RWPE1 (cell line): ENCODE measurements around the gene PPFIA2.

Experiments
- CTCF ChIA-PET: fragments of 350-600 bp; sonication (Branson Sonifier 250); formaldehyde crosslinking; extraction: SDS; loops from one replicate; lab custom pipeline; 2021; lab: Yijun Ruan, JAX
- POLR2A ChIA-PET: fragments of 400-600 bp; formaldehyde crosslinking; extraction: SDS; loops from one replicate; lab custom pipeline; 2020; ENCODE audit warnings: antibody characterized with exemption; ENCODE audit not compliant: low non-redundant PET; lab: Yijun Ruan, JAX
- DNase-seq: peaks from one replicate; pipeline ENCODE4 v3.0.0; 2012; ENCODE audit warnings: low spot score
- H3K27ac ChIP-seq: fragments of 450-650 bp; 2 replicates; pipeline ENCODE4 v1.5.1; 2017
- TF ChIP-seq, protein P1 (sequence below): fragments of 450-650 bp; conservative IDR thresholded peaks from 2 replicates; pipeline ENCODE4 v1.5.1; 2017; ENCODE audit warnings: low read depth, mild to moderate bottlenecking

Gene PPFIA2

GRCh38 chr12:81259360-81259759 lies 499.8 kb downstream of the PPFIA2 start:
- no peak for DNase-seq
- CTCF ChIA-PET = interaction anchor here (0.6 to 0.7 kb wide), 2 partner anchors 106 to 379 kb away, joined by 3 to 4 read pairs; no protein-coding TSS in a partner anchor
- H3K27ac ChIP-seq = no peak overlapping the region
- TF ChIP-seq, protein P1, sequence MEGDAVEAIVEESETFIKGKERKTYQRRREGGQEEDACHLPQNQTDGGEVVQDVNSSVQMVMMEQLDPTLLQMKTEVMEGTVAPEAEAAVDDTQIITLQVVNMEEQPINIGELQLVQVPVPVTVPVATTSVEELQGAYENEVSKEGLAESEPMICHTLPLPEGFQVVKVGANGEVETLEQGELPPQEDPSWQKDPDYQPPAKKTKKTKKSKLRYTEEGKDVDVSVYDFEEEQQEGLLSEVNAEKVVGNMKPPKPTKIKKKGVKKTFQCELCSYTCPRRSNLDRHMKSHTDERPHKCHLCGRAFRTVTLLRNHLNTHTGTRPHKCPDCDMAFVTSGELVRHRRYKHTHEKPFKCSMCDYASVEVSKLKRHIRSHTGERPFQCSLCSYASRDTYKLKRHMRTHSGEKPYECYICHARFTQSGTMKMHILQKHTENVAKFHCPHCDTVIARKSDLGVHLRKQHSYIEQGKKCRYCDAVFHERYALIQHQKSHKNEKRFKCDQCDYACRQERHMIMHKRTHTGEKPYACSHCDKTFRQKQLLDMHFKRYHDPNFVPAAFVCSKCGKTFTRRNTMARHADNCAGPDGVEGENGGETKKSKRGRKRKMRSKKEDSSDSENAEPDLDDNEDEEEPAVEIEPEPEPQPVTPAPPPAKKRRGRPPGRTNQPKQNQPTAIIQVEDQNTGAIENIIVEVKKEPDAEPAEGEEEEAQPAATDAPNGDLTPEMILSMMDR = no peak
- POLR2A ChIA-PET = no interaction called here

GRCh38 chr12:81257947-81258551 lies 501.1 kb downstream of the PPFIA2 start:
- CTCF ChIA-PET = interaction anchor here (0.5 to 1.6 kb wide), 11 partner anchors 129 to 1063 kb away, joined by 3 to 9 read pairs (median 3); no protein-coding TSS in a partner anchor
- POLR2A ChIA-PET = no interaction called here
- no peak overlapping the region for H3K27ac ChIP-seq
- TF ChIP-seq, protein P1 = peak; percentile 35; the same call in 1 of the 2 replicates
- DNase-seq = peak; percentile 12

DNA sequence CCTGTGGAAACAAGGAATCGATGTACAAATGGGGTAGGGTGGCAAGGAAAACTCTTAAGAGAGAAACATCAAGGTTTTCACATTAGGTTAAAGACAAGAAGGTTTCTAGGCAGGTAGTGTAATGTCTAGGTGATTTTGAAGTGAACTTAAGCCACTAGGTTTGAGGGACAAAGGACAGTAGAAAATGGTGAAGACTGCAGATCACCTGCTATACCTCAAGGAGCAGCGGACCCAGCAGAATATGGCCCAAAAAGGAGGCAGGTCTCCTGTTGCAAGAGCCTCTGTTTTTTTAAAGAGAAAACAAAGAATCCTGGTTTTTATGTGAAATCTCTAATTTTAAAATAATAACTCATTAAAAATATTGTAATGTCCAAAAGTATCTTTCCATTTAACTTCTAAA lies 503.2 kb downstream of the PPFIA2 start:
- TF ChIP-seq, protein P1 = no peak
- H3K27ac ChIP-seq = no peak overlapping the region
- CTCF ChIA-PET = no interaction called here
- DNase-seq = no peak
- POLR2A ChIA-PET = no interaction called here

DNA sequence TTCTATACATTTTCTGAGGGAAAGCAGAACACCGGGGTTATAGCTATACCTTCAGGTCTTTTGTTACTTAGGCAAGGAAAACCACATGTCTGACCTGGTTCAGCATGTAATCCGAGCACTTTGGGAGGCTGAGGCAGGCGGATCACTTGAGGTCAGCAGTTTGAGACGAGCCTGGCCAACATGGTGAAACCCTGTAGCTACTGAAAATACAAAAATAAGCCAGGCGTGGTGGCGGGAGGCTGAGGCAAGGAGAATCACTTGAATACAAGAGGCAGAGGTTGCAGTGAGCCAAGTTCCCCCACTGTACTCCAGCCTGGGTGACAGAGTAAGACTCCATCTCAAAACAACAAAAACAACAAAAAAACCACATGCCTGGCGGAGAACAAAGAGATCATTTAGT lies 503.7 kb downstream of the PPFIA2 start:
- TF ChIP-seq, protein P1 = no peak
- CTCF ChIA-PET = no interaction called here
- H3K27ac ChIP-seq = no peak overlapping the region
- no peak for DNase-seq
- POLR2A ChIA-PET = no interaction called here

DNA sequence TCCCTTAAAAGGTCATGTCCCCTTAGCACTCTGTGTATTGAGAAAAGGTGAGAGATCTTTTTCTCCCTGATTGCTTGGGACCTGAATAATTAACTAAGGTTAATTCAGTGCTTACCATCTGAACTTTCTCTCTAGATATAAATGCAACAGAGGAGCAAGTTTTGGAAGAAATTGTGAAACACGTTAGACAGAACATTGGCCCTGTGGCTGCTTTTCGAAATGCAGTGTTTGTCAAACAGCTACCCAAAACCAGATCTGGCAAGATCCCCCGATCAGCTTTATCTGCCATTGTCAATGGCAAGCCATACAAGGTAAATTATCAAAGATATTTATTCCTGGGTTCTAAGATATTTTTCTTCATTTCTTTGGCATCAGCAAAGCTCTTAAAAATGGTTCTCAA lies 505.8 kb downstream of the PPFIA2 start:
- POLR2A ChIA-PET = no interaction called here
- DNase-seq = no peak
- H3K27ac ChIP-seq = no peak overlapping the region
- CTCF ChIA-PET = no interaction called here
- TF ChIP-seq, protein P1 = no peak

GRCh38 chr12:81252228-81252627 lies 506.9 kb downstream of the PPFIA2 start:
- no peak overlapping the region for H3K27ac ChIP-seq
- TF ChIP-seq, protein P1 = no peak
- POLR2A ChIA-PET = no interaction called here
- CTCF ChIA-PET = no interaction called here
- no peak for DNase-seq
